Heart left ventricle (tissue), 16 donors: Measurements from ENCODE around the gene KIAA1191. TPM values are rescaled to one million over a fixed set of nuclear protein-coding genes. Genes with fewer than 3 reads are reported as not detected.

ENCODE experiments used
- ATAC-seq, 4 donors: fragments of 200-7000 bp; cut with Tn5 transposase; one replicate each; pipeline ENCODE4 v1.9.1; 2020 to 2022; ENCODE audit warnings: moderate library complexity in 4 of 4, mild to moderate bottlenecking in 3 of 4, moderate number of reproducible peaks in 1 of 4
- DNase-seq, 5 donors: peaks; one replicate each; pipeline ENCODE4 v3.0.0-alpha.2; 2020
- H3K27ac ChIP-seq, 12 donors: fragments of 200-600 bp; sonication (generic) in 4 of 12; one replicate each; pipeline versions ENCODE4 v1.5.0 to v1.8.0; 2016 to 2022; ENCODE audit warnings: mild to moderate bottlenecking in 2 of 12
- H3K27me3 ChIP-seq, 9 donors: fragments of 200-600 bp; sonication (generic) in 2 of 9; one replicate each; pipeline versions ENCODE4 v1.5.1 to v1.8.0; 2016 to 2022; ENCODE audit warnings: mild to moderate bottlenecking in 3 of 9
- H3K36me3 ChIP-seq, 9 donors: fragments of 200-600 bp; sonication (generic) in 2 of 9; one replicate each; pipeline versions ENCODE4 v1.5.0 to v1.8.0; 2018 to 2022; ENCODE audit warnings: mild to moderate bottlenecking in 2 of 9
- H3K4me1 ChIP-seq, 12 donors: fragments of 200-600 bp; sonication (generic) in 4 of 12; one replicate each; pipeline versions ENCODE4 v1.5.0 to v1.8.0; 2016 to 2022; ENCODE audit warnings: mild to moderate bottlenecking in 3 of 12
- H3K4me3 ChIP-seq, 12 donors: fragments of 200-600 bp; sonication (generic) in 4 of 12; one replicate each; pipeline versions ENCODE4 v1.5.0 to v1.8.0; 2017 to 2022; ENCODE audit warnings: mild to moderate bottlenecking in 9 of 12, moderate library complexity in 4 of 12
- H3K9me3 ChIP-seq, 12 donors: fragments of 200-600 bp; sonication (generic) in 4 of 12; one replicate each; pipeline versions ENCODE4 v1.5.0 to v1.8.0; 2016 to 2022; ENCODE audit warnings: mild to moderate bottlenecking in 1 of 12
- CTCF ChIP-seq, 12 donors: fragments of 200-600 bp; sonication (generic) in 4 of 12; IDR thresholded peaks; one replicate each; pipeline versions ENCODE4 v1.5.0 to v1.8.0; 2018 to 2022; ENCODE audit warnings: antibody characterized with exemption in 12 of 12, mild to moderate bottlenecking in 5 of 12
- POLR2A ChIP-seq, 2 donors: fragments of 450-650 bp; IDR thresholded peaks; one replicate each; pipeline ENCODE4 v1.6.1; 2017; ENCODE audit warnings: antibody characterized with exemption in 2 of 2, mild to moderate bottlenecking in 2 of 2, moderate library complexity in 2 of 2
- WGBS, 4 donors: extraction: QIAGEN DNeasy Blood & Tissue Kit in 2 of 4; methylation state at CpG; one replicate each; pipeline versions ENCODE4 v1.1.5 to v1.1.7; 2013 to 2018; 5-methylcytosine and 5-hydroxymethylcytosine counted together
- intact Hi-C, 10 donors: fragments of 100-400 bp; cut with DNase I; formaldehyde crosslinking; loops; one replicate each; pipeline versions ENCODE4 v1.11.1 to v1.14.2; 2022
- long read RNA-seq, 3 donors: library from polyadenylated mRNA; unstranded; transcript quantifications; one replicate each; pipeline ENCODE4 v2.0.0, GENCODE V29; 2020 to 2021
- polyA plus RNA-seq, 2 donors: library from polyadenylated mRNA; stranded (reverse); fragments of 200-250 nt; gene quantifications; one replicate each; pipeline ENCODE4 v1.2.3, GENCODE V29; 2013
- total RNA-seq, 9 donors: library from RNA; depleted of rRNA in 2 of 9; stranded (reverse); fragments of >200 nt in 2 of 9; fragmentation: NEBNext Ultra II Directional in 3 of 9; extraction: Animal tissue kit (Norgen Biotek cat#: 25700) in 3 of 9; gene quantifications; one replicate each; pipeline versions ENCODE4 v1.1.0 to v1.2.4, GENCODE V29; 2016 to 2023
- donor health status: ischemic (EF 13 %, LVEDD 7.1; RV severe dilation, severe dysfunction).
- donor health status: healthy with polysubstance abuse.
- donor health status: DM: no; HTN: yes; CAD: no.
- donor health status: DM: no; HTN: no; CAD: no.
- donor health status: ischemic (EF 25% LVEDD 6.9; RV normal size, moderate dysfunction).
- donor health status: ischemic (EF 25% LVEDD 5.7; RV mildly dilated, moderate dysfunction).
- donor health status: healthy.
- donor health status: DM: yes; HTN: yes; CAD: no.
- donor health status: ischemic (EF 35%, LVEDD 5.7; RV mildly dilated, moderate dysfunction).
- donor health status: nonischemic (EF 11% LVEDD 7.7; RV severe dilation, severe dysfunction).
- donor health status: DM: yes; HTN: yes; CAD: no.
- donor health status: PGD.
- donor health status: ischemic (EF 29% LVEDD 5.4; RV normal size, mild dysfunction).
- donor health status: nonischemic (EF 23%, LVEDD 6.1; RV moderate dilation, normal function).

Gene KIAA1191
- total RNA-seq (100 to 1,000 TPM in 5 of 9 donors, 10 to 100 TPM in 4; 68.4 to 143 (median 104) TPM), polyA plus RNA-seq (10 to 100 TPM; 42.8 to 61.8 TPM)
- long read RNA-seq, donor 1, transcript KIAA1191-210 (8 exons, 1,243 nt) = minor isoform, 5 of 82 reads
- long read RNA-seq, donor 1, transcript KIAA1191-201 (9 exons, 2,991 nt) = major isoform, 45 of 82 reads
- long read RNA-seq, donor 1, partial matches to known transcripts = 3 of 82 reads
- long read RNA-seq, donor 1, other reads (novel, unspliced or antisense) = 27 of 82 reads
- long read RNA-seq, donor 2, transcript KIAA1191-201 (9 exons, 2,991 nt) = major isoform, 178 of 286 reads
- long read RNA-seq, donor 2, transcript KIAA1191-210 (8 exons, 1,243 nt) = minor isoform, 17 of 286 reads
- long read RNA-seq, donor 2, partial matches to known transcripts = 13 of 286 reads
- long read RNA-seq, donor 2, other reads (novel, unspliced or antisense) = 70 of 286 reads
- long read RNA-seq, donor 3, transcript KIAA1191-201 (9 exons, 2,991 nt) = major isoform, 38 of 71 reads
- long read RNA-seq, donor 3, transcript KIAA1191-210 (8 exons, 1,243 nt) = minor isoform, 6 of 71 reads
- long read RNA-seq, donor 3, partial matches to known transcripts = 11 of 71 reads
- long read RNA-seq, donor 3, other reads (novel, unspliced or antisense) = 14 of 71 reads

GRCh38 chr5:176361437-176362232 lies at the start of gene KIAA1191:
TSS of gene KIAA1191 (minus strand) at chr5:176361764. CDS start at chr5:176359508, 2,256 bp downstream.
- H3K27ac ChIP-seq = peak within 1 kb of the TSS; percentile 28 to 91 (median 85)
- TF ChIP-seq CTCF (IDR thresholded peaks at IDR 0.05) = peak in 6 of 12 donors; percentile 9 to 48 (median 36)
- peak; percentile 31 to 95 for TF ChIP-seq POLR2A (IDR thresholded peaks at IDR 0.05)
- DNase-seq (peak; percentile 95 to 98 (median 97)), ATAC-seq (peak; percentile 96 to 99 (median 97))
- H3K36me3 ChIP-seq = peaks cover 0 to 28% (median 22%) of the 10 kb centered on the region in 9 donors
- H3K4me3 ChIP-seq = peak within 1 kb of the TSS; percentile 57 to 100 (median 87)
- WGBS, 4 donors = 1 to 2% (median 1%) methylated on average over 42 to 56 of the region's 56 CpGs
- no peaks in the 10 kb centered on the region for H3K27me3 ChIP-seq
- intact Hi-C loops = loop anchor here in 6 of 10 donors (1.0 to 10.0 kb wide), 9 partner anchors 27 to 283 kb away; partner anchors contain the start of genes CLTB (in 2 of the 6), HIGD2A (in 2 of the 6), NOP16 (in 2 of the 6) and FAF2 (in 1 of the 6)
- no peaks in the 10 kb centered on the region for H3K9me3 ChIP-seq
- peaks cover 0 to 40% (median 21%) of the 10 kb centered on the region in 12 donors for H3K4me1 ChIP-seq

GRCh38 chr5:176410486-176411180 lies 49.1 kb upstream of the KIAA1191 start:
- H3K27me3 ChIP-seq = no peaks in the 10 kb centered on the region
- H3K9me3 ChIP-seq = no peaks in the 10 kb centered on the region
- ATAC-seq = no peak
- 93 to 95% (median 94%) methylated on average over 3 to 5 of the region's 5 CpGs for WGBS, 4 donors
- intact Hi-C loops = loop anchor here in 4 of 10 donors (10.0 kb wide), 3 partner anchors 124 to 244 kb away; partner anchors contain the start of genes CDHR2 (in 2 of the 4) and RNF44 (in 1 of the 4)
- H3K4me3 ChIP-seq = no peak overlapping the region
- no peak overlapping the region for H3K27ac ChIP-seq
- H3K4me1 ChIP-seq = peaks cover 10 to 78% (median 42%) of the 10 kb centered on the region in 12 donors
- no peak for DNase-seq
- TF ChIP-seq CTCF (IDR thresholded peaks at IDR 0.05) (no peak), POLR2A (IDR thresholded peaks at IDR 0.05) (no peak)
- H3K36me3 ChIP-seq = peaks cover 0 to 52% (median 43%) of the 10 kb centered on the region in 9 donors

GRCh38 chr5:176409765-176410164 lies 48.2 kb upstream of the KIAA1191 start:
- Histone ChIP-seq H3K36me3 (peaks cover 0 to 60% (median 51%) of the 10 kb centered on the region in 9 donors), H3K4me1 (peaks cover 10 to 70% (median 35%) of the 10 kb centered on the region in 12 donors), H3K9me3 (no peaks in the 10 kb centered on the region), H3K27ac (no peak overlapping the region), H3K4me3 (no peak overlapping the region), H3K27me3 (no peaks in the 10 kb centered on the region)
- DNase-seq = no peak
- intact Hi-C loops = loop anchor here in 4 of 10 donors (10.0 kb wide), 3 partner anchors 125 to 245 kb away; partner anchors contain the start of genes CDHR2 (in 2 of the 4) and RNF44 (in 1 of the 4)
- no peak for ATAC-seq
- 86 to 88% (median 88%) methylated on average over 4 of the region's 4 CpGs for WGBS, 4 donors
- TF ChIP-seq POLR2A (IDR thresholded peaks at IDR 0.05) (no peak), CTCF (IDR thresholded peaks at IDR 0.05) (no peak)
